ENCODE results near the gene NCKAP5. TPM values are rescaled to one million over a fixed set of nuclear protein-coding genes. Genes with fewer than 3 reads are reported as not detected.

Gene NCKAP5
- total RNA-seq, 4 donors from 2014 or later = 0.37 to 1.3 (median 0.83) TPM

GRCh38 chr2:133576714-133577113 is 8.5 kb upstream of the NCKAP5 start:
- TF ChIP-seq, protein P1, sequence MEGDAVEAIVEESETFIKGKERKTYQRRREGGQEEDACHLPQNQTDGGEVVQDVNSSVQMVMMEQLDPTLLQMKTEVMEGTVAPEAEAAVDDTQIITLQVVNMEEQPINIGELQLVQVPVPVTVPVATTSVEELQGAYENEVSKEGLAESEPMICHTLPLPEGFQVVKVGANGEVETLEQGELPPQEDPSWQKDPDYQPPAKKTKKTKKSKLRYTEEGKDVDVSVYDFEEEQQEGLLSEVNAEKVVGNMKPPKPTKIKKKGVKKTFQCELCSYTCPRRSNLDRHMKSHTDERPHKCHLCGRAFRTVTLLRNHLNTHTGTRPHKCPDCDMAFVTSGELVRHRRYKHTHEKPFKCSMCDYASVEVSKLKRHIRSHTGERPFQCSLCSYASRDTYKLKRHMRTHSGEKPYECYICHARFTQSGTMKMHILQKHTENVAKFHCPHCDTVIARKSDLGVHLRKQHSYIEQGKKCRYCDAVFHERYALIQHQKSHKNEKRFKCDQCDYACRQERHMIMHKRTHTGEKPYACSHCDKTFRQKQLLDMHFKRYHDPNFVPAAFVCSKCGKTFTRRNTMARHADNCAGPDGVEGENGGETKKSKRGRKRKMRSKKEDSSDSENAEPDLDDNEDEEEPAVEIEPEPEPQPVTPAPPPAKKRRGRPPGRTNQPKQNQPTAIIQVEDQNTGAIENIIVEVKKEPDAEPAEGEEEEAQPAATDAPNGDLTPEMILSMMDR (IDR thresholded peaks at IDR 0.05) = no peak
- DNase-seq (ENCODE audit: low spot score) = no peak
- no peak for ATAC-seq (ENCODE audit: low FRiP score)

DNA sequence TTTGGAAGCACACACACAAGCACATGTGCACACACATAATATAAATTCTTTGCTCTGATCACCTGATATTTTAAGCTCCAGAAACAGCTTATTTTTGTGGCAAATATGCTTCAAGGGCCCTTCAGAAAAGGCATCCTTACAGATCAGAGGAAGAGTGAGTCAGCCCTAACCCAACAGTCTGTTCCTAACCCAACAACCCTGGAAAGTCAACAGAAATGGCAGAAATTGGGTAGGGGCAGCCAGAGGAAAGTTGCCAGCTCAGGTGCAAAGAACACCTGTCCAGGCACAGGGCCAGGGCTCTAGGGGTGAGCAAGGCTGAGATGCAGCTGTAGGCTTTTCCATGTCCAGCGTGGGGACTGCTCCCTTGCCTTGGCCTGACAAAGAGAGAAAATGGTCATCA is 6.4 kb upstream of the NCKAP5 start:
- DNase-seq (ENCODE audit: low spot score) = no peak
- TF ChIP-seq, protein P1 (IDR thresholded peaks at IDR 0.05) = no peak
- no peak for ATAC-seq (ENCODE audit: low FRiP score)

DNA sequence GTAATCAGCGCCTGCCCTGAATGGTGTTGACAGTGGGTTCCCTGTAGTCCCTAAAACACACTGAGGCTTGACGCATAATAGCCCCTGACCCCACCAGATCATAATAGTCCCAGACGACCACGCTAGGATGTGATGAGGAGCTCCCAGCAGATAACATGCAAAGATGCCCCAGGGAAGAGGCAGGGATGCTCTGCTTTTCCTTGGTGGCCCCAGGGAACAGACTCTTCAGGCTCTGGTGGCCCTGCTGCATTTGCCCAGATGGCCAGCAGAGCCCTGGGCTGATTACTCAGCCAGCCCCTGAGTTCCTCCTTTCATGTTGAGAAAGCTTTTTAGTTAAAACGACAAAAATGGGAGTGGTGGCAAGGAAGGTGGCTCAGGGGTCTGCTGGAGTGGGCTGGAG is 5.9 kb upstream of the NCKAP5 start:
- ATAC-seq (ENCODE audit: low FRiP score) (no peak), DNase-seq (ENCODE audit: low spot score) (no peak)
- TF ChIP-seq, protein P1 (IDR thresholded peaks at IDR 0.05) = no peak

DNA sequence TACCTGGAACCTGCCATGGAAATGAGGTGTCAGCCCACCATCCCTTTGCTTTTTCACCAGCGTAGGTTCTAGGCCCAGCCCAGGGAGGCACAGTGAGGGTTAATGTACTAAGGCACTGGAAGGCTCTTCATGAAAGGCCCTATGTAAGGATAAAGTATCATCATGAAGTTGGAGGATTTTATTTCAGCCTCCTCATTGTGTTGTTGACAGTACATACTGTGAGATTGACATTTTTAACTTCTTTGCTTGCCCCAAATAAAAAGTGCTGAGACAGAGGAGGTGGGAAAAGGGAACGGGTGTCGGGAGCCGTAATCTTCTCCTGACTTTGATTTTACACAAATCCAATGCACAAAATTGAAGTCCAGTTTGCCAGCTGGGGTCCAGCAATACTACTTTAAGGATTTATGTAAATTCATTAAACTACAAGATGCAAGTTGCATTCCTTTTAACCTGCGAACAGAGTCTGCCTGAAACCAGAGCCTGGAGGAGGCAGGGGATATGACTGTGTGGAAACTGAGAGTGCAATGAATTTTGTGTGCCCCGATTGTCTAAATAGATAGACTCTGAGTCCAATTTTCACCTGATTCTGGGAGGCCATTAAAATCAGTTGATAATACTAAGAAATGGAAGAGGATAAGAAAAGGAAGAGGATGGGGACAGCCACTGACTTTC is 5.4 kb upstream of the NCKAP5 start:
- no peak for ATAC-seq (ENCODE audit: low FRiP score)
- no peak for DNase-seq (ENCODE audit: low spot score)
- TF ChIP-seq, protein P1 (IDR thresholded peaks at IDR 0.05) = no peak

GRCh38 chr2:133571249-133571648 is 3.0 kb upstream of the NCKAP5 start:
- DNase-seq (ENCODE audit: low spot score) = no peak
- TF ChIP-seq, protein P1 (IDR thresholded peaks at IDR 0.05) = no peak
- no peak for ATAC-seq (ENCODE audit: low FRiP score)

- TF ChIP-seq, protein P1 (IDR thresholded peaks at IDR 0.05) = no peak
- no peak for DNase-seq (ENCODE audit: low spot score)
- ATAC-seq (ENCODE audit: low FRiP score) = no peak
Measured at GRCh38 chr2:133570542-133570941, 2.3 kb upstream of the NCKAP5 start.

- TF ChIP-seq, protein P1 (IDR thresholded peaks at IDR 0.05) = no peak
- DNase-seq (ENCODE audit: low spot score) = no peak
- no peak for ATAC-seq (ENCODE audit: low FRiP score)
Measured at GRCh38 chr2:133569286-133569830, 1.1 kb upstream of the NCKAP5 start.
